SU-DHL-6 (cell line): Measurements from ENCODE around the gene TIMP1.

ENCODE experiments used
- H2AFZ ChIP-seq: fragments of 200-600 bp; sonication (generic); 2 replicates; pipeline ENCODE4 v1.6.1; 2014; ENCODE audit warnings: low read depth, mild to moderate bottlenecking, moderate library complexity, mixed read lengths, antibody characterized with exemption, low read length; ENCODE audit not compliant: severe bottlenecking
- H3F3A ChIP-seq: fragments of 200-600 bp; shearing (Covaris generic); 2 replicates; pipeline ENCODE4 v1.6.0; 2016; ENCODE audit warnings: antibody characterized with exemption, mild to moderate bottlenecking; ENCODE audit not compliant: insufficient read depth
- H3K27ac ChIP-seq: fragments of 200-600 bp; sonication (generic); 2 replicates; pipeline ENCODE4 v1.5.1; 2016; ENCODE audit warnings: low read depth, mild to moderate bottlenecking, low read length, moderate library complexity, mixed read lengths
- H3K27me3 ChIP-seq: fragments of 200-600 bp; sonication (generic), shearing (Covaris generic); 2 replicates; pipeline ENCODE4 v1.6.0; 2014; ENCODE audit warnings: mild to moderate bottlenecking, low read length
- H3K36me3 ChIP-seq: fragments of 200-600 bp; sonication (generic); 2 replicates; pipeline ENCODE4 v1.6.1; 2014; ENCODE audit warnings: mild to moderate bottlenecking, low read length, mixed read lengths
- H3K4me2 ChIP-seq: fragments of 300-600, 200-600 bp; shearing (Covaris generic), sonication (generic); 2 replicates; pipeline ENCODE4 v1.6.0; 2014; ENCODE audit warnings: low read length, low read depth, mild to moderate bottlenecking; ENCODE audit not compliant: poor library complexity, severe bottlenecking
- H3K4me3 ChIP-seq: fragments of 200-600 bp; sonication (generic); 2 replicates; pipeline ENCODE4 v1.5.1; 2014; ENCODE audit warnings: antibody characterized with exemption, low read length, mild to moderate bottlenecking, mixed read lengths; ENCODE audit not compliant: insufficient read depth, poor library complexity, severe bottlenecking
- H3K79me2 ChIP-seq: fragments of 200-600 bp; sonication (generic); 2 replicates; pipeline ENCODE4 v1.6.1; 2014; ENCODE audit warnings: mild to moderate bottlenecking, low read length, moderate library complexity; ENCODE audit not compliant: insufficient read depth
- H3K9ac ChIP-seq: fragments of 200-600 bp; sonication (generic); 2 replicates; pipeline ENCODE4 v1.7.0; 2014; ENCODE audit warnings: mild to moderate bottlenecking, low read length
- H3K9me2 ChIP-seq: fragments of 200-600 bp; sonication (generic); replicated peaks from 2 replicates; pipeline ENCODE4 v1.6.1; 2014; ENCODE audit warnings: low read length; ENCODE audit not compliant: insufficient read depth
- H3K9me3 ChIP-seq: fragments of 200-600 bp; sonication (generic); 2 replicates; pipeline ENCODE4 v1.6.1; 2014; ENCODE audit warnings: low read length, mixed read lengths; ENCODE audit not compliant: insufficient read depth
- H4K20me1 ChIP-seq: fragments of 200-600 bp; sonication (generic); 2 replicates; pipeline ENCODE4 v1.6.1; 2014; ENCODE audit warnings: low read depth, mild to moderate bottlenecking, antibody characterized with exemption, low read length, moderate library complexity, mixed read lengths
- EZH2phosphoT487 ChIP-seq: fragments of 200-600 bp; sonication (generic), shearing (Covaris generic); conservative IDR thresholded peaks from 2 replicates; pipeline ENCODE4 v1.6.1; 2018; ENCODE audit warnings: mild to moderate bottlenecking, antibody characterized with exemption, low read length, moderate library complexity, mixed read lengths
- TF ChIP-seq, protein P1 (sequence below): fragments of 200-600 bp; sonication (generic); IDR thresholded peaks from one replicate; pipeline ENCODE4 v1.5.1; 2017; ENCODE audit warnings: antibody characterized with exemption, mild to moderate bottlenecking, low read length, moderate library complexity; ENCODE audit not compliant: insufficient read depth, poor library complexity, severe bottlenecking

Gene TIMP1

DNA sequence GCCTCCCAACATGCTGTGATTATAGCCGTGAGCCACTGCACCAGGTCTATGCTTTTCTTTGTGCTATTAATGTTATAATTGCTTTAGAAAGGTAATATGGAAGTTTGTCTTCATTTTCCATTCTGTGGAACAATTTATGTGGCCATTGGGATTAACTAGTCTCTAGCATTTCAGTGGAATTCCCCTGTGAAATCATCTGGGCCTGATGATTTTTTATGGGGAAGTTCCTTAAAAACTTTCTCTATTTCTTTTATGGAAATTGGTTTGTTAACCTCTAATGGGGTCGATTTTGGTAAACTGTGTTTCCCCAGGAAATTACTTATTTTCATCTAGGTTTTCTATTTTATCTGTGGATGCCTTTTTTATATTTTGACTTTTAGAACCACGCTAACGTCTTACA is 11.3 kb downstream of the TIMP1 start:
- Histone ChIP-seq H3K9me3 (no peaks in the 10 kb centered on the region), H3K79me2 (no peaks in the 10 kb centered on the region), H4K20me1 (no peaks in the 10 kb centered on the region), H3K9ac (no peak overlapping the region), H3K9me2 (no peaks in the 10 kb centered on the region), H2AFZ (no peak overlapping the region), H3K27ac (no peak overlapping the region), H3F3A (no peaks in the 10 kb centered on the region), H3K4me2 (no peak overlapping the region), H3K27me3 (no peaks in the 10 kb centered on the region), H3K4me3 (no peak overlapping the region), H3K36me3 (no peaks in the 10 kb centered on the region)
- TF ChIP-seq, protein P1, sequence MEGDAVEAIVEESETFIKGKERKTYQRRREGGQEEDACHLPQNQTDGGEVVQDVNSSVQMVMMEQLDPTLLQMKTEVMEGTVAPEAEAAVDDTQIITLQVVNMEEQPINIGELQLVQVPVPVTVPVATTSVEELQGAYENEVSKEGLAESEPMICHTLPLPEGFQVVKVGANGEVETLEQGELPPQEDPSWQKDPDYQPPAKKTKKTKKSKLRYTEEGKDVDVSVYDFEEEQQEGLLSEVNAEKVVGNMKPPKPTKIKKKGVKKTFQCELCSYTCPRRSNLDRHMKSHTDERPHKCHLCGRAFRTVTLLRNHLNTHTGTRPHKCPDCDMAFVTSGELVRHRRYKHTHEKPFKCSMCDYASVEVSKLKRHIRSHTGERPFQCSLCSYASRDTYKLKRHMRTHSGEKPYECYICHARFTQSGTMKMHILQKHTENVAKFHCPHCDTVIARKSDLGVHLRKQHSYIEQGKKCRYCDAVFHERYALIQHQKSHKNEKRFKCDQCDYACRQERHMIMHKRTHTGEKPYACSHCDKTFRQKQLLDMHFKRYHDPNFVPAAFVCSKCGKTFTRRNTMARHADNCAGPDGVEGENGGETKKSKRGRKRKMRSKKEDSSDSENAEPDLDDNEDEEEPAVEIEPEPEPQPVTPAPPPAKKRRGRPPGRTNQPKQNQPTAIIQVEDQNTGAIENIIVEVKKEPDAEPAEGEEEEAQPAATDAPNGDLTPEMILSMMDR, result no peak
- no peak for TF ChIP-seq EZH2phosphoT487

DNA sequence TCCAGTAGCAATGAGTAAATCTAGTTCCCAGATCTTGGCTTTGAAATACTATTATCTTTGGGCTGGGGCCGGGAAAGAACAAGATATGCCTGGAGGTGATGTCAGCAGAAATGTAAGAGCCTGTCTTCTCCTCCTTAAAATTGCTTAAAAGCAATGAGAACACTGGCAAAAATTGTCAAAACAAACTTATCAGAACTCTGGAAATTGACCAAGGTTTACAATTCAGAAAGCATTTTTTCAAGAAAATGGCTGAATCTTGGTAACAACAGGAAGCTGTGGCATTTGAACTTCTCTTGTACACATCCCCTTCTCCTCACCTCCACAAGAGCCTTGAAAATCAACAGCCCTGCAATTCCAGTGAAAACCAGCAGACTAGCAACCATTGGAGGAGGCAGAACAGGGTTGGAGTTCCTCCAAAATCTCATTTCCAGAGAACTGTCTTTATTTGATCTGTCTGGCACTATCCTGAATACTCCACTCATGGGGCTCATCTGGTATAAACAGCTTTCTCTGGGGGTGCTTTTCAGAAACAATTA is 13.5 kb downstream of the TIMP1 start:
- no peaks in the 10 kb centered on the region for H3K9me2 ChIP-seq
- no peaks in the 10 kb centered on the region for H3K27me3 ChIP-seq
- H3K27ac ChIP-seq, result no peak overlapping the region
- TF ChIP-seq, protein P1, result no peak
- no peak for TF ChIP-seq EZH2phosphoT487
- H3K36me3 ChIP-seq, result no peaks in the 10 kb centered on the region
- H3K4me3 ChIP-seq, result no peak overlapping the region
- H3K9ac ChIP-seq, result no peak overlapping the region
- H3F3A ChIP-seq, result no peaks in the 10 kb centered on the region
- H3K4me2 ChIP-seq, result no peak overlapping the region
- H3K9me3 ChIP-seq, result no peaks in the 10 kb centered on the region
- no peak overlapping the region for H2AFZ ChIP-seq
- H4K20me1 ChIP-seq, result no peaks in the 10 kb centered on the region
- H3K79me2 ChIP-seq, result no peaks in the 10 kb centered on the region

DNA sequence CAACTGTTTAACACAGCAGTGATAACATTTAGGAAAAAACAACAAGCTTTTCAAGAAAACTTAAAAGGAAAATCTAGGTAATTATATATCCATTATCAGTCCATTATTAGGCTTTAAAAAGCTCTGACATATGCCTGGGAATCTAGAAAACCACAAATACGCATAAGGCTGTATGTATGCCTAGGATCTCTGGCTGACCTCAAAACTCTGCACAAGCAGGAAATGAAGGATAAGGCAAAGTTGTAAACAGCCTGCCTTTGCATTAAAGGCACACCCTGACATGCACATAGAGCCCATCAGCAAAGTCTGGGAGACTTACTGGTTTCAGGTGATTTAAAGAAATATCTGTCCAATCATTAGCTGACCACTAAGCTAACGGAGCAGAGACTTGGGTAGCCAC is 14.0 kb downstream of the TIMP1 start:
- no peaks in the 10 kb centered on the region for H3K36me3 ChIP-seq
- no peaks in the 10 kb centered on the region for H3K79me2 ChIP-seq
- no peaks in the 10 kb centered on the region for H3K27me3 ChIP-seq
- H4K20me1 ChIP-seq, result no peaks in the 10 kb centered on the region
- no peak overlapping the region for H3K4me3 ChIP-seq
- H3K4me2 ChIP-seq, result no peak overlapping the region
- H3K9ac ChIP-seq, result no peak overlapping the region
- no peaks in the 10 kb centered on the region for H3F3A ChIP-seq
- no peak for TF ChIP-seq EZH2phosphoT487
- TF ChIP-seq, protein P1, result no peak
- H2AFZ ChIP-seq, result no peak overlapping the region
- H3K9me2 ChIP-seq, result no peaks in the 10 kb centered on the region
- H3K27ac ChIP-seq, result no peak overlapping the region
- H3K9me3 ChIP-seq, result no peaks in the 10 kb centered on the region
